Measurements from ENCODE around the gene CRTC3. TPM values are rescaled to one million over a fixed set of nuclear protein-coding genes. Genes with fewer than 3 reads are reported as not detected.

CRTC3 gene
- total RNA-seq, 1 experiment from 2014 or later = 3.9 TPM

GRCh38 chr15:90495067-90495466 lies 34.7 kb upstream of the CRTC3 start:
- no peaks in the 10 kb centered on the region for H3K9me3 Mint-ChIP-seq
- H3K23me2 ChIP-seq (ENCODE audit: insufficient read length, low read depth, low read length, poor library complexity, severe bottlenecking) = no peaks in the 10 kb centered on the region
- H2AK5ac ChIP-seq (ENCODE audit: insufficient read length, low read length) = no peak overlapping the region
- H3K27ac Mint-ChIP-seq = no peak overlapping the region
- H2BK12ac ChIP-seq (ENCODE audit: insufficient read length, low read depth, low read length) = no peak overlapping the region
- no peaks in the 10 kb centered on the region for H3K79me1 ChIP-seq (ENCODE audit: insufficient read depth, low read depth, low read length, poor library complexity, severe bottlenecking)
- H4K8ac ChIP-seq (replicated peaks; ENCODE audit: insufficient read length, low read depth, low read length) = no peak overlapping the region
- no peaks in the 10 kb centered on the region for H3K4me1 ChIP-seq (ENCODE audit: insufficient read depth, low read length)
- WGBS (ENCODE audit: extremely low coverage, insufficient read length, low lambda C conversion rate) = no CpG with 5 or more reads among the region's 3 CpGs
- H2BK15ac ChIP-seq (ENCODE audit: low read depth, low read length) = no peak overlapping the region
- H3K36me3 Mint-ChIP-seq (ENCODE audit: insufficient read depth in 1 of 3, low read depth in 3 of 3) = peaks cover 20 to 69% (median 68%) of the 10 kb centered on the region in 3 experiments
- H2BK120ac ChIP-seq (ENCODE audit: low read depth, low read length, poor library complexity, severe bottlenecking) = no peak overlapping the region
- no peak for DNase-seq
- no peak overlapping the region for H3K27ac ChIP-seq (ENCODE audit: insufficient read length, low read depth, low read length)
- H3K9ac ChIP-seq (ENCODE audit: extremely low read depth, insufficient read length, low read length) = no peak overlapping the region
- H3K79me2 ChIP-seq (ENCODE audit: insufficient read depth, low read length) = no peaks in the 10 kb centered on the region
- no peak overlapping the region for H3T11ph ChIP-seq (ENCODE audit: low read length)
- no peaks in the 10 kb centered on the region for H3K27me3 ChIP-seq (ENCODE audit: insufficient read depth, low read length)
- no peaks in the 10 kb centered on the region for H3K9me3 ChIP-seq (ENCODE audit: control insufficient read depth, low read depth, low read length)
- H3K56ac ChIP-seq (ENCODE audit: insufficient read length, low read depth, low read length) = no peak overlapping the region
- H4K5ac ChIP-seq (ENCODE audit: insufficient read length, low read depth, low read length) = no peak overlapping the region
- no peak overlapping the region for H3K4me3 Mint-ChIP-seq
- no peak overlapping the region for H4K91ac ChIP-seq (ENCODE audit: insufficient read length, low read depth, low read length)
- H2BK20ac ChIP-seq (ENCODE audit: low read depth, low read length, poor library complexity, severe bottlenecking) = no peak overlapping the region
- no peak overlapping the region for H3K4me2 ChIP-seq (ENCODE audit: insufficient read depth, insufficient read length, low read length)
- no peaks in the 10 kb centered on the region for H3K4me1 Mint-ChIP-seq
- H3K23ac ChIP-seq (ENCODE audit: insufficient read length, low read depth, low read length) = no peak overlapping the region
- no peak overlapping the region for H2BK5ac ChIP-seq (ENCODE audit: insufficient read length, low read length)
- no peak overlapping the region for H2AFZ ChIP-seq (ENCODE audit: low read length)
- H3K27me3 Mint-ChIP-seq (ENCODE audit: low read depth) = no peaks in the 10 kb centered on the region
- H4K20me1 ChIP-seq (ENCODE audit: control insufficient read depth, insufficient read depth, insufficient read length) = no peaks in the 10 kb centered on the region
- TF ChIP-seq CTCF (conservative IDR thresholded peaks at IDR 0.05) = no peak
- no peak overlapping the region for H3K18ac ChIP-seq (ENCODE audit: insufficient read length, low read depth, low read length)
- H3K14ac ChIP-seq (ENCODE audit: insufficient read depth, low read length) = no peak overlapping the region
- H3K4ac ChIP-seq (ENCODE audit: low read depth, low read length) = no peak overlapping the region
